Activated CD4-positive, alpha-beta T cell treated with anti-CD3 and anti-CD28 coated beads, Interleukin-2, amount 50 U/mL, for 16 hours (primary cell): ENCODE measurements around the gene MYB.
"Not testable (repeated sequence)": the region's sequence is repeated elsewhere in the genome, so short reads cannot be mapped to it uniquely, and the experiment has no call there.

Experiments used
- DNase-seq: peaks from one replicate; pipeline ENCODE4 v3.0.0-alpha.2; 2020

MYB gene

DNA sequence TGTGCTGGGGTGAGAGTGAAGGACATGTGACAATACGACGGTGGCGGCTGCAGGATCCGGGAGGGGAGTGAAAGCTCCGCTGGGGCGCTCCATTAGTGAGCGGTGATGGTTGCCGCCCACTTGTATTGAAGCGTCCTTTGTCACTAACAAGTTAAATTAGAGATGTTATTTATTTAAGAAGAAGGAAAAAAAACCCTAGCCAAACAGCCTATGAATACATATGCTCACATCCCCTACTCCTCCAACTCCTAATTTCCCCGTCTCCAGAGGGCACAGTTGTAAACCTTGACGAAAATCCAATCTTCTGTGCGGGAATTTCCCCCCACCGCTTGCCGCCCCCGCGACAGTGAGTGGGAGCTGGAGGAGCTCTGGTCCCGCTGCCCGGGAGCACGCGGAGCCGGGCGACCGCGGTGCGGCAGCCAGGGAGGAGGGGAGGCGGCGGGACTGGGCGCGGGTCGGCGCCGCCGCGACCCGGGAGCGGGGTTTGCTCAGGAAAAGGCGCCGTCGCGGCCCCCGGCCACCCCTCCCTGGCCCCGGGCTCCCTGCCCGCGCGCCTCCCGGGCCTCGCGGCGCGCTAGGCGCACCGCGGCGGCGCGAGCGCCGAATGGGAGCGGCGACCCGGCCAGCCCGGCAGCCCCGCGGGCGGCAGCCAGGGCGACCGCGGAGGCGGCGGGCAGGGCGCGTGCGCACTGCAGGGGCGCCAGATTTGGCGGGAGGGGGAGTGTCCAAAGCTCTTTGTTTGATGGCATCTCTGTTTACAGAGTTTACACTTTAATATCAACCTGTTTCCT lies at the start of gene MYB:
Gene MYB, plus strand, starts transcription at position 767 of the 791 bp plus-strand sequence. CDS start 206 bp downstream, outside the sequence.
- peak; percentile 90 for DNase-seq

DNA sequence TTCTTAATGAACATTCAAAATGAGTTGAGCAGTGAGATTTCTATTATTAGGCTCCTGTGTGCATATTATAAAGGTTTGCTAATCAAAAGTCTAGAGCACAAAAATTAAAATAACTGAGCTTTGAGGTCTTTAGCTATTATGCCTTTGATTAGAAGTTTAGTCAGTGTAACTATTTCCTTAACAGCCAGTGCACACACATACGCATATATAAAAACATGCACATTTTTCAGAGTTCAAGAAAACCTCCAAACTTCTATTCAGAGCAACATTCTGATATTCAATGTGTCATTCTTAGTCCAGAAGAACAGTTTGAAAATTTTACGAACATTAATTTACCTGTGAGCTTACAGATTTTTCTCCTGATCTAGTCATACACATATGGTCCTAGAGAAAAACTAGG lies 48.3 kb upstream of the MYB start:
- DNase-seq: no peak

DNA sequence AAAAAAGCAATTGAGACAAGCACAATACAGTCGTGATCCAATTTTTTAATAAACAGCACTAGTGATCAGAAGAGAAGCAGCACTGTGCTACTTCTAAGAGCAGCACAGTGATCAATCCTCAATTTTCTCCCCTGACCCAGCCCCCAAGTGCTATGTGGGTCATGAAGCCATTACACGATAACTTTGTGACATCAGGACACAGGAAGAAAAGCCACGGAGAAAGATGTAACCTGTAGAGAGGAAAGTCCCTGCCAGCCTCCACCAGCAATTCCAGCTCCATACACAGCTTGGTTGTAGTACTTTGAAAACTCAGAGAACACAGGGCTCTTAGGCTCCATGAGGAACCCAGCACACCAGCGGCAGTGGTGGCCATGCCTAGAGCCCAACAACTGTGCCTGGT lies 45.3 kb upstream of the MYB start:
- DNase-seq: no peak

DNA sequence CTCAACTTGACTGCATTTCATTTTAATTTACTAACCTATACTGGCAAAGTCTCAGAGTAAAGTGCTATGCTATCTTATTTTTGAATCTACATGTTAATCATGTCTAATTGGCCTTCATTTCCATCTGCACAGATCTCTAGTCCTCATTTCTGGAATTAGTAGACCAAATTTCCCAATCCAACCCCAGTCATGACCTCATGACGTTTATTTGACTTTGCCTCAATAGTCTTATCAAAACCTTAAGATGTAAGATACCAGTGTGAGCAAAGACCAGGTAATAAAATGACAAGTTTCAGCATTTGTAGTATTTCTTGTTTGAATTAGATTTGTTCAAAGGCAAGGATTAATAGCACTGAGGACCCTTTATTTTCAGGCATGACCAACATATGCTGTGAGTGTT lies 43.3 kb upstream of the MYB start:
- no peak for DNase-seq

DNA sequence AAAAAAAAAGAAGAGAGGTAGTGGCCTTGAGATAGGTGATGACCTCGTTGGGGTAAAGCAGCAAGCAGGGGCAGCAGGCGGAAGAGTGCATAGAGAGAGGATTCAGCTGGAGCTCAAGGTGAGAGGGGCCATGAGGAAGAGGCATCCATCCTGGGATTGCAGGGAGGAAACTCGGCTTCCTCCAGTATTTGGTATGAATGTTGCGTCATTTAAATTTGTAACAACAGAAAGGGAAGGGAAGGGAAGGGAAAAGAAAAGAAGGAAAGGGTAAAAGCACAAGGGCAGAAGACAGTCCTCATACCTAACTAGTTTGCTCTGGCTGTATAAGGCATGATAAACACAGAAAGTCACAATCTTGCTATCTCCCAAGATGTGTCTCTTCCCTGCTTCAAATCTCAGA lies 39.9 kb upstream of the MYB start:
- no peak for DNase-seq

DNA sequence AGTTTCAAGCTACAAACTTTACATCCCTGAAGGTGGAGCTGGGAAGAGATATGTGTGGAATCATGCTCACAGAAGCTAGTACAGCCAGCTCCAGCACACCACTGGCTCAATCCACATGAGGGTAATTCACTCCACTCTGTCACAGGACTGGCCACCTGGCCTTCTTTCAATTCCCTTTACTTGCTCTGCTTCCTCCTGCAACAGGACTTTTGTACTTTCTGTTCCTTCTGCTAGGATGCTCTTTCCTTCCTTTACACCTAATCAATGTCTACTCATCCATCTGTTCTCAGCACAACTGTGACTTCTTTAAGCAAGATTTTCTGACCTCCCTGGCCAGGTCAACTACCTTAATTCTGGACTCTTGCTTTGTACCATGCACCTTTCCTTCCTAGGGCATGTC lies 39.4 kb upstream of the MYB start:
- DNase-seq: no peak

DNA sequence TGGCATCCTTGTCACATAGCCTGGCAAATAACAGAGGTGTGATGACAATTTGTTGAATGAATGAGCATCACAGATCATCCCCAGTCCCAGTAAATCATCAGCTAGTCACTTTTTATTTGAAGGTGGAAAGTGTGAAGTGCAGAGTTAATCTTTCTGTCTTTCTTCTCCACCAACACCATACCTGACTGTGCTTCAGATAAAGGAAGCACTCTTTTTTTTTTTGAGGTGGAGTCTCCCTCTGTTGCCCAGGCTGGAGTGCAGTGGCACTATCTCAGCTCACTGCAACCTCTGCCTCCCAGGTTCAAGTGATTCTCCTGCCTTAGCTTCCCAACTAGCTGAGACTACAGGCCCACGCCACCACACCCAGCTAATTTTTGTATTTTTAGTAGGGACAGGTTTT lies 38.9 kb upstream of the MYB start:
- DNase-seq: not testable (repeated sequence)

DNA sequence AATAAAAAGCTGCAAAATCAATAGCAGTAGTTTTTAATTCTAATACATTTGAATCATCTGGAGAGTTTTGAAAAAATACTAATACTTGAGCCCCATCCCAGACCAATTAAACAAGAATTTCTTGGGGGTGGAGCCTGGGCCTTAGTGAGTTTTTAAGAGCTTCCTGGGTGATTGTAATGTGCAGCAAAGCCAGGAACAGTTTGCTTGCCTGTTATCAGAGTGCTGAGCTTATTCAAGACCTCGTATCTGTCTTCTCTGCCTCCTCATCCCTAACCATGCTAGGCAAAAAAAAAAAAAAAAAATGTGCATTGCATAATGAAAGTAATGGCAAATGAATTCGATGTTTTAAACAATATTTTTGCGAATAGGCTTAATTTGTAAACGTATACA lies 36.4 kb upstream of the MYB start:
- peak; percentile 25 for DNase-seq

- peak; percentile 58 for DNase-seq
Observed at GRCh38 chr6:135145063-135145800, 35.9 kb upstream of the MYB start.

DNA sequence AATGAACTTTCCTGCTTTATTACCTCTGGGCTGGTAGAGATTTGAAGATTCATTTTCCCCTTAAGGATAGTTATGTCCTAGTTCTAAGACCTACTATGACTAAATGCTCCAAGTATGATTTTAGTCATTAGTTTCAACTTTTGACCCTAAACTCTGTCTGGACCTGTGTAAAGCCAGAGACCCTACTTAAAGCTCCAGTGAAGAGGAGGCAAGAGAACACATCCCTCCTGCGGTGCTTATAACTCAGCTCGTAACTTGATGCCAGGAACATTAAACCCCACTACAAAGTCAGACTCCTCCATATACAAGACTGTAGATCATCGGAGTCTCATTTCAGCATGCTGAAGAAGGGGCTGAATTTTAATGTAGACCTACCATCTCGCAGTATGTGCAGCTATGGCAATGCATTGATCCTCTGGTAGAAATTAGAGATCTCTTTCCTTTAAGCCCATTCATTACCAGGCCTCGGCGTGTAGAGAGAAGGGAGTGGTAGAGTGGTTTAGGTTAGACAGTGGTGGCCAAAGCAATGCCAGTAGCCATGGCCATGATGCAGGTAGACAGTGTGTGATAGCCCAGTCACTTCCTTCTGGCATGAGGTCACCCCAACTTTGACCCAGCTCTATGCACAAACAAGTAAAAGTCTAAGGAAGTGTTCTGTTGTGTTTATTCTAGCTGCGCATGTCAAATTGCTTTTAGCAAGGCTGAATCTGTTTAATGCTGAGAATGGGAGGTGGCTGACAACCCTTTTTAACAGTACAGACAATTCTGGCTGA lies 34.8 kb upstream of the MYB start:
- DNase-seq: peak; percentile 36

- DNase-seq: peak; percentile 59
Observed at GRCh38 chr6:135147637-135148592, 33.2 kb upstream of the MYB start.

- no peak for DNase-seq
Observed at GRCh38 chr6:135148889-135149288, 32.2 kb upstream of the MYB start.

DNA sequence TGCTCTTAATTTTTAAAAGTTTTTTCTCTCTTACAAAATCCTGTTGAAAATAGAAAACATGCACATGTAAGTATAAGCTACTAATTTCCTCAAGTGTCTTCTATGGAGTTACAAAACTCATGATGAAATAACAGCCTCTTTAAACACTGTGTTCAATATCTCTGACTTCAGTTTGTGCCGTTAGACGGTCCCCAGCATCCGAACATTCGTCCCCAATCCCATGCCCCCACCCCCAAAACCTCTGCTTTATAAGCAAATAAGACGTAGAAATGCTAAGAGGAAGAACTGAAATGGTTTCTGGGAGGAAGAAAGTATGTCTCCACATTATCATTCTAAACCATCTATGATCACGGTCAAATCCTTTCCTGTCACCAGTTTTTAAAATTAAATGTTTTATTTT lies 31.7 kb upstream of the MYB start:
- no peak for DNase-seq

DNA sequence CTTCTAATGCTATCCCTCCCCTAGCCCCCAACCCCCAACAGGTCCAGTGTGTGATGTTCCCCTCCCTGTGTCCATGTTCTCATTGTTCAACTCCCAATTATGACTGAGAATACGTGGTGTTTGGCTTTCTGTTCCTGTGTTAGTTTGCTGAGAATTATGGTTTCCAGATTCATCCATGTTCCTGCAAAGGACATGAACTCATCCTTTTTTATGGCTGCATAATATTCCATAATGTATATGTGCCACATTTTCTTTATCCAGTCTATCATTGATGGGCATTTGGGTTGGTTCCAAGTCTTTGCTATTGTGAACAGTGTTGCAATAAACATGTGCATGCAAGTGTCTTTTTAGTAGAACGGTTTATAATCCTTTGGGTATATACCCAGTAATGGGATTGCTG lies 30.6 kb upstream of the MYB start:
- not testable (repeated sequence) for DNase-seq

DNA sequence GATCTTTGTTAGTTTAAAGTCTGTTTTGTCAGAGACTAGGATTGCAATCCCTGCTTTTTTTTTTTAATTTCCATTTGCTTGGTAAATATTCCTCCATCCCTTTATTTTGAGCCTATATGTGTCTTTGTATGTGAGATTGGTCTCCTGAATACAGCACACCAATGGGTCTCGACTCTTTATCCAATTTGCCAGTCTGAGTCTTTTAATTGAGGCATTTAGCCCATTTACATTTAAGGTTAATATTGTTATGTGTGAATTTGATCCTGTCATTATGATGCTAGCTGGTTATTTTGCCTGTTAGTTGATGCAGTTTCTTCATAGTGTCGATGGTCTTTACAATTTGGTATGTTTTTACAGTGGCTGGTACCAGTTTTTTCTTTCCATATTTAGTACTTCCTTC lies 27.0 kb upstream of the MYB start:
- not testable (repeated sequence) for DNase-seq

DNA sequence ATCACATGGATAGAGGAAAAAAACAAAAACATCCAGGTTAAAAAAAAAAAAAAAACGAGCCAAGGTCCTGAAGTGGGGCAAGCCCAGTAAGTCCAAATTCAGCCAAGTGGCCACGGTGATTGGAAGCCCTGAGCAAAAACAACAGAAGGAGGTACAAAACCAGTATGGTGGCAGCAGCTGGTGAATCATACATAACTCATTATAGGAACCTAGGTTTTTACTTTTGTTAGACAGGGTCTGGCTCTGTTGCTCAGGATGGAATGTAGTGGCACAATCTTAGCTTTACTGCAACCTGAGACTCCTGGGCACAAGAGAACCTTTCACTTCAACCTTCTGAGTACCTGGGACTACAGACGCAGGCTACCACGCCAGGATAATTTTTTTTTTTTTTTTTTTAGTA lies 22.7 kb upstream of the MYB start:
- DNase-seq: no peak

- DNase-seq: peak; percentile 90
Observed at GRCh38 chr6:135159531-135159930, 21.6 kb upstream of the MYB start.

GRCh38 chr6:135161411-135162395 lies 19.4 kb upstream of the MYB start:
- DNase-seq: peak; percentile 90

GRCh38 chr6:135162678-135163439 lies 18.2 kb upstream of the MYB start:
- DNase-seq: peak; percentile 78

- peak; percentile 92 for DNase-seq
Observed at GRCh38 chr6:135163440-135163738, 17.7 kb upstream of the MYB start.

DNA sequence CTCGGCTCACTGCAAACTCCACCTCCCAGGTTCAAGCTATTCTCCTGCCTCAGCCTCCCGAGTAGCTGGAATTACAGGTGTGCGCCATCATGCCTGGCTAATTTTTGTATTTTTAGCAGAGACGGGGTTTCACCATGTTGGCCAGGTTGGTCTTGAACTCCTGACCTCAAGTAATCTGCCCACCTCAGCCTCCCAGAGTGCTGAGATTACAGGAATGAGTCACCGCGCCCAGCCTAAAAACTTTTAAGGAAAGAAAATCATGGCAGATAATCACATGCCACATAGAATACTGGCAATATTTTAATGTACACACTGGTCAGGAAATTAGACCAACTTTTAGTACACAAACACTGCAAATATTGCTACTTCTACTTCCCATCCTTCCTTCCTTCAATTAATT lies 16.7 kb upstream of the MYB start:
- not testable (repeated sequence) for DNase-seq
